SIG-M5 (cell line): ENCODE measurements around the gene VCX3A.
"Not testable (repeated sequence)": the region's sequence is repeated elsewhere in the genome, so short reads cannot be mapped to it uniquely, and the experiment has no call there.

ENCODE experiments used
- DNase-seq: peaks from one replicate; lab custom pipeline; 2025; lab: John Stamatoyannopoulos, UW

VCX3A gene

DNA sequence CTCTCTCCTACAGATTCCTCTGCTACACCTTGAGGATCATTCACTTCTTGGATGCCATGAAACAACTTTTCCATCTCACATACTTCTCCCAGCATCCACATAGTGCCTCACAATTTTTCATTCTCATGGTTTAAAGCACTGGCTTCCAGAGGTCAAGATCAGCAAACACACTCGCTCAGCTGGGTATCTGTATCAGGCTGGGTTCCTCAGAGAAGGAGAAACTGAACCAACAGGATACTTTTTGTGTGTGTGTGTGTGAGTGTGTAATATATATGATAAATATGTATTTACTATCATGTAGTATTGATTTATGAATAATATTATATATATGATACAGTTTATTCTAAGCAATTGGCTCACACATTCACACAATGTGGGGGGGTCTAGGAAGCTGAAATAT is at the start of gene VCX3A:
TSS of gene VCX3A (minus strand) at position 101 of the 400 bp plus-strand sequence. CDS start 621 bp downstream, outside the sequence.
- DNase-seq: not testable (repeated sequence)

DNA sequence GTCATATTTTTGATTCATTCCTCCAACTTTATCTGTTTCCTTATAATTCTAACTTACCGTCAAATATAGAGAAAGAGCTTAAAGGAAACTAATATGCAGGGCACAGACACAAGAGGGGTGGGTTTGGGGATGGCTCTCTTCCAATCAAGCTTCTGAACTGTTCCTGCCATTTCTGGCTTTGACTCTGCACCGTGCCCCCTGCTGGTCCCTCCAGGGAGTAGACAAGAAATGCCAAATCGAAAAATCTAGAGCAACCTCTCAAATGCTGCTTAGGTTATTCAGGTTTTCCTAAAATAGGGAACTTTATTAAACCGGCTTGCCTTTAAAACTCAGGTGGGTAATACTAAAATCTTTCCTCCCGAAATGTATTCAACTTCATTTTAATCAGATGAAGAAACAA is 39.8 kb upstream of the VCX3A start:
- DNase-seq: no peak

DNA sequence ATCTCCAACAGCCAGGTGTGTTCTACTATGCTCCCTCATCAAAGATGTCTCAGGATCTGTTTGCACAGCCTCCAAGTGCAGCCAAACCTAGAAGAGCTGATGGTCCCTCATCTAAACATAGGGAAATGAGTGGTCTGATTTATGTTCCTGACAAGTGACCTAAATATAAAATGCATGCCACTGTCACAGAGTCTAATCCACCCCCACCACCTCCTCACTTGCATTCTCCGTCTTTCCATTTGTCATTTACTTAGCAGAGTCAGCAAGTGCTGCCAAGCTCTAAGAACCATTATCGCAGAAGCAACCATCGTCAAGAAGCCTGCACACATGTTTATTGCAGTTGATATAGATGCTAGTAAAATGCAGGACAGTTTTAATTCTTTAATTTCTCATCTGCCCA is 33.1 kb upstream of the VCX3A start:
- no peak for DNase-seq

DNA sequence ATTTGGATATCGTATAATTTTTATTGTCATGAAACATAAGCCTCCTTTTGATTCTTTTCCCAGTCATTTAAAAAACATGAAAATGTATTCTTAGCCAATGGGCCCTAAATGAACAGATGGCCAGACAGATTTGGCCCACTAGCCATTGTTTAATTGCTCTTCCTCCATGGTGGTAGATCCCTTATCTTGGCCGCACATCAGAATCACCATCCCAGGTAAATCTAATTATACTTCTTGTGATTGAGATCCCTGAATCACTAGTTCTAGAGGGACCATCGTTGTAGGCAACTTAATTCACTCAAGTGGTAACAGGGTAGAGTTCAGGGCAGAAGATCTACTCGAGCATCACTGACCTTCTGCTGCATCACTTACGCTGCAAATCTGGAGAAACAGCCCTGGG is 24.1 kb upstream of the VCX3A start:
- no peak for DNase-seq

DNA sequence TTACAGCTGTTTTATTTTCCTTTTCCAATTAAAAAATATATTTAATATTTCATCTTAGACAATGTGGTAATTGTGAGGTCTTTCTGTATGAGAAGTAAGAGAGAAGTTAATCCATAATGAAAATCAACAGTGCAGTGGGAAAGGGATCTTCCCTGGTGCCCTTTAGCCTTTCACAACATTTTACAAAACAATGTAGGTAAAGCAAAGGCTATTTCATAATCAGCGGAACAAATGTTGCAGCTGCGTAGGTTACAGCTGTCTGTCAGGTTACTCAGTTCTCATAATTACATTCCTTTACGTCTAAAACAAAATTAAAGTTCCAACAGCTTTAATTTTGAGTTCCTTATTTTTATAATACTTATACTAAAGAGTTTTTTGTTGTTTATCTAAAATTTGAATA is 22.8 kb upstream of the VCX3A start:
- DNase-seq: no peak

DNA sequence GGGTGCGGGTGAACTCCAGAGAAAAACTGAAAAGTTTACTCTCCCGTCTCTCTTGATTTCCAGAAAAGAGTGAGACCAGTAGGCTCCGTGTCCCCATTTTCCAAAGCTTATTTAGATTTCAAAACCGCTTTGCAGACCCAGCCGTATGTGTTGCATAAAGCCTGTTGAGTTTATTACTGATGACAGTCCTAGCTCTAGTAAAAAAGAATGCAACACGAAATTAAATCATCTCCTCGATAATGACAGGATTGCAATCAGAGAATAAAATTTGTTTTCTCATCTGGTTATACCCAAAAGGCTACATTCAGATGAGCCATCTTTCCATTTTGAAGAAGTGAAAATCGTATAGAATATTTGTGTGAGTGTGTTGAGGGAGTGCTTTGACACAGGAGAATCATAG is 16.1 kb upstream of the VCX3A start:
- DNase-seq: no peak

DNA sequence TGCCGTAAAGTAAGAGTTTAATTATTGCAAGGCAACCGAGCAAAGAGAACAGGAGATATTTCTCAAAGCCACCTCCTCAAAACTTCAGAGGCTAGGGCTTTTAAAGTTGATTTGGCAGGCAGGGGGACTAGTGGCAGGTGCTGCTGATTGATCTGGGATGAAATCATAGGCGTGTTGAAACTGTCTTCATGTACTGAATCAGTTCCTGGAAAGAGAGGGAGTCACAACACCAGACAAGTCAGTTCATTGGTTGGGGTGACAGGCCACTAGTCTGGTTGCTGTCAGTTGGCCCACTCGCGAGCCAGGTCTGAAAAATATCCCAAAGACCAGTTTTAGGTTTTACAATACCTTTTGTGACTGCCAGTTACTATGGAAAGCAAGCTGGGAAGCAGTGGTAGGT is 10.8 kb upstream of the VCX3A start:
- no peak for DNase-seq

DNA sequence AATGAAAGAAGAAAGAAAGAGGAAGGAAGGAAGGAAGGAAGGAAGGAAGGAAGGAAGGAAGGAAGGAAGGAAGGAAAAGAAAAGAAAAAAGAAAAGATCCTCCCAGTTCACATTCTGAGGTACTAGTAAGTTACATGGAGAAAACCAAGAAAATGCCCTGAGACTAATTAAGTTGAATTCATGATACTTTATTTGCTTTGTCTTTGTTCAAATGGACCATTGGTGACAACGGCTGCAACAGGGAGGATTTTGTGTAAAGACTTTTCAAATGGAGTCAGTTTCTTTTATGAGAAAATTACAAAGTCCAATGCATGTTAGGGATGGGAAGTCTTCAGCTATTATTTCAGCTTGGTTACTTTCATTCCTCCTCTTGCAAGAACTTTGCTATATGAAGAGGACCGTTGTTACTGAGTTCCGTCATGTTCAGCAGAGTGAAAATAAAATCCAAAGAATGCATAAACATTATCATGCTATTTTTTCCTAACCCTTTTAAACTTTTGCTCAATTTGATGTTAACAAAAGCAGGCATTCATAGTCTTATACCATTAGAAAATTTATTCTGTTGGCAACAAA is 8.3 kb downstream of the VCX3A start:
- DNase-seq: no peak

DNA sequence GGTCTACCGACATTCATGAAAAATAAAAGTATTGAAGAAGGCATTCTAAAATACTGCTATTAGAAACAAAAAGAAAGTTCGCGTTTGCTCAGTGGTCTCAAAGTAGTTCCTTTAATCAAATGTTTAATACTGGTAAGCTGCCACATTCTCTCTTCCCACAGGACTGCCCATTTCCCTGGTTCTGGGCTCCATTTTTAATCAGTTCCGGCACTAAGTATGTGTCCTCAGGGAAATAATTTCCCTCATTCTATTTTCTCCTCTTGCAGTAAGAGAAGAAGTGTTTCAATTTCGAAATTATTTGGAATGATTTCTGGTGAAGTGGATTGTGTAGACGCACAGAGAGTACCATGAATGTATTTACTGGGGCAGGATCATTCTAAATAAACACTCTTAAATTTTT is 17.5 kb downstream of the VCX3A start:
- DNase-seq: no peak

DNA sequence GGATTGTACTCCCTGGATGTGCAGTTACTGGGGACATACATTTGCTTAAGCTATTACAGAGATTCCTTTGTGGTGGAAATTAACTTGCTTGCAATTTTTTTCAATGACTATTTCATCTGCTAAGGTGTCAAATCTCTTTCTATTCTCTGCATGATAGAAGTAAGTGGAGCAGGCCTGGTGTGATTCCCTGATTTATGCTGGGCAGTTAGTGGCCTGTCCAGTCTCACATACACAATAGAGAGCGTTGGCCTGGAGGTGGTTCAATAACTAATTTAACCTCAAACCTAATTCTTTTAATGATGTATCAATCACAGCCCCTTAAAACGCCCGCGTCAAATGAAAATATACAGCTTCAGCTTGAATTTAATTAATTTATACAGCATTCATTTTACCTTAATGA is 28.5 kb downstream of the VCX3A start:
- DNase-seq: no peak

DNA sequence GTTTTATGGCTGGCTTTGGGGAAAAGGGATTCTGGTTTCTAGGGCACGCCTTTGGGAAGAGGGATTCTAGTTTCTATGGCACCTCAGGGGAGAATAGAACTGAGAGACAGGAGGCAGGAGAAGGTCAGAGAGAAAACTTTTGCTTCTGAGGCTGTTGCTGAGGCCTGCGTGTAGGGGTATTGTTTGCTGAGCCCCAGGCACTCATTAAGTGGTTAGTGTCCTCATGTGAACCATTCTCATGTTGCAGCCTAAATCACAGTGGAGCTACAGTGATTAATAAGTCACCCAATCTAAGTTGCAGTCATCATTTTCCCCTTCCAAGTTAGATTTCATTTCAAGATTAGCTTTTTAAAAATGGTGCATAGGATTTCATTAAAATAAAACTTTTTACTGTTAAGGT is 29.0 kb downstream of the VCX3A start:
- DNase-seq: no peak

DNA sequence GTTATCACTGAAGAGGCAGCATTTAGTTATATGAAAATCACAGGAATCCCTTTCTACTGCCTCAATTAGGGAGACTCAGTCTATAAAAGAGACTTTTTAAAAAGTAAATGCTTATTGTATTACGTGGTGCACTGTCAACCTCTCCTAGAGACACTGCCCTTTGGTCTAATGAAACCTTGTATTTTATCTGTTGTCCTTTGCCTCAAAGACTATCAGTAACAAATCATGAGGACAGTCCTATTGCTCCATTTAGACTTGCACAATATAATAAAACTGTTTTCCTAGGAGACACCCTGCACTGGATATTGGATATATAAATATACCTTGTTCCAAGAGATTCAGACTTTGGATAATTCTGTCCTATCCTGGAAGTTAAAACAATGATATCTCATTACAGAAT is 34.2 kb downstream of the VCX3A start:
- DNase-seq: no peak

DNA sequence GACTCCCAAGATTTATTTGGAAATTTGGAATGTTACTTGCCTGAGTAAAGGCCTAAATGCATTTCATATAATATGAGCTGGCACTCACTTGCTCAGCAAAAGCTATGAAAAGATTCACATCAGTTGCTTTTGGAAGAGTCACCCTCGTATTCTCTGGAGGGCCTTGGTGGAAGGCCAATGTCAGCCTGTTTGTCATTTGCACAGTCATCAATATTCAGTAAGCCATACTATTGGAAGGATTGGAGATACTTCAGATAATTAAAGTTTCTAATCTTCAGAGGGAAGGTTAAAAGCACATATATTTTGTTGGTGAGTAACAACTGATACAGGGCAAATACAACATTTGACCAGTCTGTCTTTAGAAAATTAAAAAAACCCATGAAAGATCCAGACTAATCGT is 36.6 kb downstream of the VCX3A start:
- no peak for DNase-seq
